GM18873 (cell line): ENCODE data around the gene TP53BP1.
"Not testable (repeated sequence)": the region's sequence is repeated elsewhere in the genome, so short reads cannot be mapped to it uniquely, and the experiment has no call there.

Experiments
- ATAC-seq: cut with Tn5 transposase; IDR thresholded peaks from one replicate; pipeline ENCODE4 v1.9.1; 2021; ENCODE audit warnings: mild to moderate bottlenecking, moderate library complexity, moderate number of reproducible peaks; ENCODE audit not compliant: unreplicated experiment, low FRiP score

The TP53BP1 gene, protein sequence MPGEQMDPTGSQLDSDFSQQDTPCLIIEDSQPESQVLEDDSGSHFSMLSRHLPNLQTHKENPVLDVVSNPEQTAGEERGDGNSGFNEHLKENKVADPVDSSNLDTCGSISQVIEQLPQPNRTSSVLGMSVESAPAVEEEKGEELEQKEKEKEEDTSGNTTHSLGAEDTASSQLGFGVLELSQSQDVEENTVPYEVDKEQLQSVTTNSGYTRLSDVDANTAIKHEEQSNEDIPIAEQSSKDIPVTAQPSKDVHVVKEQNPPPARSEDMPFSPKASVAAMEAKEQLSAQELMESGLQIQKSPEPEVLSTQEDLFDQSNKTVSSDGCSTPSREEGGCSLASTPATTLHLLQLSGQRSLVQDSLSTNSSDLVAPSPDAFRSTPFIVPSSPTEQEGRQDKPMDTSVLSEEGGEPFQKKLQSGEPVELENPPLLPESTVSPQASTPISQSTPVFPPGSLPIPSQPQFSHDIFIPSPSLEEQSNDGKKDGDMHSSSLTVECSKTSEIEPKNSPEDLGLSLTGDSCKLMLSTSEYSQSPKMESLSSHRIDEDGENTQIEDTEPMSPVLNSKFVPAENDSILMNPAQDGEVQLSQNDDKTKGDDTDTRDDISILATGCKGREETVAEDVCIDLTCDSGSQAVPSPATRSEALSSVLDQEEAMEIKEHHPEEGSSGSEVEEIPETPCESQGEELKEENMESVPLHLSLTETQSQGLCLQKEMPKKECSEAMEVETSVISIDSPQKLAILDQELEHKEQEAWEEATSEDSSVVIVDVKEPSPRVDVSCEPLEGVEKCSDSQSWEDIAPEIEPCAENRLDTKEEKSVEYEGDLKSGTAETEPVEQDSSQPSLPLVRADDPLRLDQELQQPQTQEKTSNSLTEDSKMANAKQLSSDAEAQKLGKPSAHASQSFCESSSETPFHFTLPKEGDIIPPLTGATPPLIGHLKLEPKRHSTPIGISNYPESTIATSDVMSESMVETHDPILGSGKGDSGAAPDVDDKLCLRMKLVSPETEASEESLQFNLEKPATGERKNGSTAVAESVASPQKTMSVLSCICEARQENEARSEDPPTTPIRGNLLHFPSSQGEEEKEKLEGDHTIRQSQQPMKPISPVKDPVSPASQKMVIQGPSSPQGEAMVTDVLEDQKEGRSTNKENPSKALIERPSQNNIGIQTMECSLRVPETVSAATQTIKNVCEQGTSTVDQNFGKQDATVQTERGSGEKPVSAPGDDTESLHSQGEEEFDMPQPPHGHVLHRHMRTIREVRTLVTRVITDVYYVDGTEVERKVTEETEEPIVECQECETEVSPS (N-terminal part only)

GRCh38 chr15:43492673-43493601, at the start of gene TP53BP1:
TSS of gene TP53BP1 (minus strand) at chr15:43493156. CDS start at chr15:43493043, 113 bp downstream.
- peak; percentile 80 for ATAC-seq

DNA sequence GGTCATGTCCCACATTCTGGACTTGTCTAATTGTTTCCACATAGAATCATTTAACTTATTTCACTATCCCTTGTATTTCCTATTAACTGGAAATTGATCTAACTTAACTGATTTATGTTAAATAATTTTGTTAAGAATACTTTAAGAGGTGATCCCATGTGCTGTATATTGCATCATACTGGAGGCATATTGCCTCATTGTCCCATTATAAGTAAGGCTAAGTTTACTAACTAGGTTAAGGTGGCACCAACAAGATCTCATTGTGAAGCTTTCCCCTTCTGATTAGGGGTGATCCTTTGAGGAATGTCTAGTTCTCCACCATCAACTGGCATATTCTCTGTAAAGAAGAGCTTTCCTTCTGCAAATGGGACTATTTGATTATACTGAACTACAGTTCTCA, 48.8 kb upstream of the TP53BP1 start:
- no peak for ATAC-seq

DNA sequence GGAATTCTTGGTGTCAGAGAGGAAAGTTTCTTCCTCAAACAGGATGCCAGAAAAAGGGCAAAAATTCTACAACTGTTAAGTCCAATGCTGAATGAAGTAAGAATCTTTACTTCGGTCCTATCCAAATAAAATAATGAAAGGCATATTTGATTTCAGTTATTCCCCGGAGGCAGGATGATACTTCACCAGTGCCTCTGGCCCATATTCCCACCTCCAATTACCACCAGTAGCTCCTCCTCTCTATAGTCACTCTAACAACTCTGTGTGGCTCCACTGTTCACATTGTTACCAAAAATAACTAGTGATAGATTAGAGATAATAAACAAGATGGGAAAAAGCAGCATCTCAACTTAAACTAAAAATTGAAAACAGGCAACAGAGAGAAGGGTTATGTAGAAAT, 45.1 kb upstream of the TP53BP1 start:
- ATAC-seq = no peak

DNA sequence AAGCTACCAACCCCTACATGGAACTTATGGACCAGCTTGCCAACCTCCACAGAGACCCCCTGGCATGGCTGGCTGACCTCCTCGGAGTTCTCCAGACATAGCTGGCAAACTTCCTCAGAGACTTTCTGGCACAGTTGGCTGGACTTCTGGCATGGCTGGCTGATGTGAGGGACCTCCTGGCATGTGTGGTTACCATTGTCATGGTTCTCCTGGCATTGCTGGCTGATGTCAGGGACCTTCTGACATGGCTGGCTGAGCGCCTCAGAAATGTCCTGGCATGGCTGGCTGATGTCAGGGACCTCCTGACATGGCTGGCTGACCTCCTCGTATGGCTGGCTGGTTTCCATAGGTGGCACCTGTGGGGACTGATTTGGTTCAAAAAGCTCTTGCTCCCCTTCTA, 41.9 kb upstream of the TP53BP1 start:
- no peak for ATAC-seq

GRCh38 chr15:43532826-43533225, 39.9 kb upstream of the TP53BP1 start:
- not testable (repeated sequence) for ATAC-seq

- no peak for ATAC-seq
Measured at GRCh38 chr15:43531018-43531670, 38.2 kb upstream of the TP53BP1 start.

- no peak for ATAC-seq
Measured at GRCh38 chr15:43529587-43530345, 36.8 kb upstream of the TP53BP1 start.

- ATAC-seq = no peak
Measured at GRCh38 chr15:43529141-43529540, 36.2 kb upstream of the TP53BP1 start.

GRCh38 chr15:43528542-43529007, 35.6 kb upstream of the TP53BP1 start:
- ATAC-seq = no peak

DNA sequence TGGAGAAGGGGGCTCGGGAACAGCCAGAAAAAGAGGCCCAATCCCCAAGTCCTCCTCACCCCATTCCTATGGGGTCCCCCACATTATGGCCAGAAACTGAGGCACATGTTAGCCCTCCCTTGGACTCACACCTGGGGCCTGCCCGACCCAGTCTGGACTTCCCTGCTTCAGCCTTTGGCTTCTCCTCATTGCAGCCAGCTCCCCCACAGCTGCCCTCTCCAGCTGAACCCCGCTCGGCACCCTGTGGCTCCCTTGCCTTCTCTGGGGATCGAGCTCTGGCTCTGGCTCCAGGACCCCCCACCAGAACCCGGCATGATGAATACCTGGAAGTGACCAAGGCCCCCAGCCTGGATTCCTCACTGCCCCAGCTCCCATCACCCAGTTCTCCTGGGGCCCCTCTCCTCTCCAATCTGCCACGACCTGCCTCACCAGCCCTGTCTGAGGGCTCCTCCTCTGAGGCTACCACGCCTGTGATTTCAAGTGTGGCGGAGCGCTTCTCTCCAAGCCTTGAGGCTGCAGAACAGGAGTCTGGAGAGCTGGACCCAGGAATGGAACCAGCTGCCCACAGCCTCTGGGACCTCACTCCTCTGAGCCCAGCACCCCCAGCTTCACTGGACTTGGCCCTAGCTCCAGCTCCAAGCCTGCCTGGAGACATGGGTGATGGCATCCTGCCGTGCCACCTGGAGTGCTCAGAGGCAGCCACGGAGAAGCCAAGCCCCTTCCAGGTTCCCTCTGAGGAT, 35.0 kb upstream of the TP53BP1 start:
- no peak for ATAC-seq

DNA sequence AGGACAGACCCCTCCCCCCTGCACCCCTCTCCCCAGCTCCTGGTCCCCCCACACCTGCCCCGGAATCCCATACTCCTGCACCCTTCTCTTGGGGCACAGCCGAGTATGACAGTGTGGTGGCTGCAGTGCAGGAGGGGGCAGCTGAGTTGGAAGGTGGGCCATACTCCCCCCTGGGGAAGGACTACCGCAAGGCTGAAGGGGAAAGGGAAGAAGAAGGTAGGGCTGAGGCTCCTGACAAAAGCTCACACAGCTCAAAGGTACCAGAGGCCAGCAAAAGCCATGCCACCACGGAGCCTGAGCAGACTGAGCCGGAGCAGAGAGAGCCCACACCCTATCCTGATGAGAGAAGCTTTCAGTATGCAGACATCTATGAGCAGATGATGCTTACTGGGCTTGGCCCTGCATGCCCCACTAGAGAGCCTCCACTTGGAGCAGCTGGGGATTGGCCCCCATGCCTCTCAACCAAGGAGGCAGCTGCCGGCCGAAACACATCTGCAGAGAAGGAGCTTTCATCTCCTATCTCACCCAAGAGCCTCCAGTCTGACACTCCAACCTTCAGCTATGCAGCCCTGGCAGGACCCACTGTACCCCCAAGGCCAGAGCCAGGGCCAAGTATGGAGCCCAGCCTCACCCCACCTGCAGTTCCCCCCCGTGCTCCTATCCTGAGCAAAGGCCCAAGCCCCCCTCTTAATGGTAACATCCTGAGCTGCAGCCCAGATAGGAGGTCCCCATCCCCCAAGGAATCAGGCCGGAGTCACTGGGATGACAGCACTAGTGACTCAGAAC, 34.3 kb upstream of the TP53BP1 start:
- no peak for ATAC-seq

GRCh38 chr15:43526261-43526930, 33.4 kb upstream of the TP53BP1 start:
- ATAC-seq = no peak

- ATAC-seq = no peak
Measured at GRCh38 chr15:43525131-43525530, 32.2 kb upstream of the TP53BP1 start.

GRCh38 chr15:43524254-43524845, 31.4 kb upstream of the TP53BP1 start:
- ATAC-seq = no peak

DNA sequence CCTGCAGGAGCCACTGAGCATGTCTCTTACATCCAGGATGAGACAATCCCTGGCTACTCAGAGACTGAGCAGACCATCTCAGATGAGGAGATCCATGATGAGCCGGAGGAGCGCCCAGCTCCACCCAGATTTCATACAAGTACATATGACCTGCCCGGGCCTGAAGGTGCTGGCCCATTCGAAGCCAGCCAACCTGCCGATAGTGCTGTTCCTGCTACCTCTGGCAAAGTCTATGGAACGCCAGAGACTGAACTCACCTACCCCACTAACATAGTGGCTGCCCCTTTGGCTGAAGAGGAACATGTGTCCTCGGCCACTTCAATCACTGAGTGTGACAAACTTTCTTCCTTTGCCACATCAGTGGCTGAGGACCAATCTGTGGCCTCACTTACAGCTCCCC, 30.7 kb upstream of the TP53BP1 start:
- ATAC-seq = no peak

- ATAC-seq = no peak
Measured at GRCh38 chr15:43522247-43522646, 29.3 kb upstream of the TP53BP1 start.
